H9 (cell line): ENCODE results near the gene KIRREL3. TPM values are rescaled to one million over a fixed set of nuclear protein-coding genes. Genes with fewer than 3 reads are reported as not detected.

Experiments used
- DNase-seq: peaks from one replicate; pipeline ENCODE4 v3.0.0-alpha.2; 2017
- H2AFZ ChIP-seq: one replicate; pipeline ENCODE4 v1.6.1; 2013; ENCODE audit warnings: mild to moderate bottlenecking, low read length, control low read depth, moderate library complexity
- H2AK5ac ChIP-seq: 2 replicates; pipeline ENCODE4 v1.6.1; 2013; ENCODE audit warnings: low read length, control low read depth, mixed read lengths; ENCODE audit not compliant: insufficient read length
- H2BK120ac ChIP-seq: one replicate; pipeline ENCODE4 v1.6.1; 2013; ENCODE audit warnings: low read depth, mild to moderate bottlenecking, low read length, control low read depth, inconsistent platforms; ENCODE audit not compliant: poor library complexity, severe bottlenecking
- H2BK12ac ChIP-seq: 2 replicates; pipeline ENCODE4 v1.6.1; 2013; ENCODE audit warnings: low read length, control low read depth, mixed read lengths, low read depth; ENCODE audit not compliant: insufficient read length
- H2BK15ac ChIP-seq: 2 replicates; pipeline ENCODE4 v1.6.1; 2013; ENCODE audit warnings: low read depth, low read length, control low read depth
- H2BK20ac ChIP-seq: one replicate; pipeline ENCODE4 v1.6.1; 2013; ENCODE audit warnings: low read depth, mild to moderate bottlenecking, low read length, control low read depth, inconsistent platforms; ENCODE audit not compliant: poor library complexity, severe bottlenecking
- H2BK5ac ChIP-seq: 2 replicates; pipeline ENCODE4 v1.6.1; 2013; ENCODE audit warnings: low read length, control low read depth, mixed read lengths; ENCODE audit not compliant: insufficient read length
- H3K14ac ChIP-seq: 2 replicates; pipeline ENCODE4 v1.6.1; 2013; ENCODE audit warnings: low read length, control low read depth; ENCODE audit not compliant: insufficient read depth
- H3K18ac ChIP-seq: 2 replicates; pipeline ENCODE4 v1.6.1; 2013; ENCODE audit warnings: low read depth, mild to moderate bottlenecking, mixed read lengths, low read length, control low read depth; ENCODE audit not compliant: insufficient read length
- H3K23ac ChIP-seq: 2 replicates; pipeline ENCODE4 v1.6.1; 2013; ENCODE audit warnings: low read length, control low read depth, mixed read lengths, low read depth; ENCODE audit not compliant: insufficient read length
- H3K23me2 ChIP-seq: 2 replicates; pipeline ENCODE4 v1.6.1; 2013; ENCODE audit warnings: low read depth, mild to moderate bottlenecking, mixed read lengths, low read length, control low read depth; ENCODE audit not compliant: insufficient read length, poor library complexity, severe bottlenecking
- H3K27ac ChIP-seq: 2 replicates; pipeline ENCODE4 v1.5.1; 2013; ENCODE audit warnings: low read length, control low read depth, mixed read lengths, low read depth; ENCODE audit not compliant: insufficient read length
- H3K27me3 ChIP-seq: 2 replicates; pipeline ENCODE4 v1.6.1; 2013; ENCODE audit warnings: low read length, control low read depth, inconsistent platforms; ENCODE audit not compliant: insufficient read depth
- H3K4ac ChIP-seq: 2 replicates; pipeline ENCODE4 v1.6.1; 2013; ENCODE audit warnings: low read depth, mild to moderate bottlenecking, control low read depth, inconsistent platforms, low read length, moderate library complexity
- H3K4me1 ChIP-seq: 2 replicates; pipeline ENCODE4 v1.6.1; 2013; ENCODE audit warnings: low read length, control low read depth, inconsistent platforms; ENCODE audit not compliant: insufficient read depth
- H3K4me2 ChIP-seq: 2 replicates; pipeline ENCODE4 v1.6.1; 2013; ENCODE audit warnings: low read length, control low read depth, mixed read lengths; ENCODE audit not compliant: insufficient read length, insufficient read depth
- H3K56ac ChIP-seq: 2 replicates; pipeline ENCODE4 v1.6.1; 2013; ENCODE audit warnings: low read depth, mild to moderate bottlenecking, mixed read lengths, low read length, control low read depth; ENCODE audit not compliant: insufficient read length
- H3K79me1 ChIP-seq: 2 replicates; pipeline ENCODE4 v1.6.1; 2013; ENCODE audit warnings: low read depth, mild to moderate bottlenecking, moderate library complexity, low read length, control low read depth, inconsistent platforms; ENCODE audit not compliant: insufficient read depth, poor library complexity, severe bottlenecking
- H3K79me2 ChIP-seq: 2 replicates; pipeline ENCODE4 v1.6.1; 2013; ENCODE audit warnings: low read length, control low read depth, inconsistent platforms; ENCODE audit not compliant: insufficient read depth
- H3K9ac ChIP-seq: 2 replicates; pipeline ENCODE4 v1.6.1; 2013; ENCODE audit warnings: low read length, control low read depth, mixed read lengths; ENCODE audit not compliant: insufficient read length; ENCODE audit errors: extremely low read depth
- H3K9me3 ChIP-seq: one replicate; pipeline ENCODE4 v1.6.1; 2013; ENCODE audit warnings: low read depth, low read length, inconsistent platforms; ENCODE audit not compliant: control insufficient read depth
- H3T11ph ChIP-seq: one replicate; pipeline ENCODE4 v1.6.1; 2013; ENCODE audit warnings: mild to moderate bottlenecking, low read length, control low read depth, inconsistent platforms
- H4K20me1 ChIP-seq: one replicate; pipeline ENCODE4 v1.6.1; 2013; ENCODE audit not compliant: control insufficient read depth, insufficient read length, insufficient read depth
- H4K5ac ChIP-seq: 2 replicates; pipeline ENCODE4 v1.6.1; 2013; ENCODE audit warnings: low read depth, mild to moderate bottlenecking, mixed read lengths, low read length, control low read depth; ENCODE audit not compliant: insufficient read length
- H4K8ac ChIP-seq: replicated peaks from 2 replicates; pipeline ENCODE4 v1.6.1; 2013; ENCODE audit warnings: low read length, control low read depth, mixed read lengths, low read depth; ENCODE audit not compliant: insufficient read length
- H4K91ac ChIP-seq: 2 replicates; pipeline ENCODE4 v1.6.1; 2013; ENCODE audit warnings: low read depth, mild to moderate bottlenecking, moderate library complexity, mixed read lengths, low read length, control low read depth; ENCODE audit not compliant: insufficient read length
- H3K27ac Mint-ChIP-seq, 3 experiments: 2 replicates in 2 of 3; 3 replicates in 1 of 3; pipeline ENCODE4 v1.8.0; 2020 to 2021; ENCODE audit warnings: mixed read lengths in 3 of 3, mild to moderate bottlenecking in 1 of 3, moderate library complexity in 1 of 3
- H3K27me3 Mint-ChIP-seq: 2 replicates; pipeline ENCODE4 v1.8.0; 2021; ENCODE audit warnings: low read depth, mild to moderate bottlenecking, moderate library complexity, mixed read lengths
- H3K36me3 Mint-ChIP-seq, 3 experiments: 2 replicates in 2 of 3; 3 replicates in 1 of 3; pipeline ENCODE4 v1.8.0; 2020 to 2021; ENCODE audit warnings: low read depth in 3 of 3, mixed read lengths in 3 of 3; ENCODE audit not compliant: insufficient read depth in 1 of 3
- H3K4me1 Mint-ChIP-seq, 2 experiments: 2 replicates each; pipeline ENCODE4 v1.8.0; 2020; ENCODE audit warnings: mixed read lengths in 2 of 2
- H3K4me3 Mint-ChIP-seq, 2 experiments: 2 replicates in 1 of 2; 3 replicates in 1 of 2; pipeline ENCODE4 v1.8.0; 2020 to 2021; ENCODE audit warnings: mild to moderate bottlenecking in 2 of 2, mixed read lengths in 2 of 2, moderate library complexity in 1 of 2
- H3K9me3 Mint-ChIP-seq, 2 experiments: 2 replicates in 1 of 2; 3 replicates in 1 of 2; pipeline ENCODE4 v1.8.0; 2020; ENCODE audit warnings: mild to moderate bottlenecking in 2 of 2, mixed read lengths in 2 of 2, moderate library complexity in 1 of 2
- WGBS: extraction: QIAGEN DNeasy Blood & Tissue Kit; methylation state at CpG from one replicate; pipeline ENCODE4 v1.1.7; 2013; ENCODE audit warnings: missing lambda C conversion rate, low lambda C conversion rate, mixed read lengths; ENCODE audit not compliant: insufficient read length; ENCODE audit errors: extremely low coverage; 5-methylcytosine and 5-hydroxymethylcytosine counted together
- total RNA-seq: library from RNA; stranded (reverse); gene quantifications from 2 replicates; pipeline ENCODE4 v1.2.1, GENCODE V29; 2021
- TF ChIP-seq, protein P1 (sequence below): fragments of 200-600 bp; sonication (generic); conservative IDR thresholded peaks from 3 replicates; pipeline ENCODE4 v1.8.0; 2021; ENCODE audit warnings: antibody characterized with exemption, mild to moderate bottlenecking

The KIRREL3 gene
- total RNA-seq, 1 experiment from 2014 or later, result 0.17 TPM

DNA sequence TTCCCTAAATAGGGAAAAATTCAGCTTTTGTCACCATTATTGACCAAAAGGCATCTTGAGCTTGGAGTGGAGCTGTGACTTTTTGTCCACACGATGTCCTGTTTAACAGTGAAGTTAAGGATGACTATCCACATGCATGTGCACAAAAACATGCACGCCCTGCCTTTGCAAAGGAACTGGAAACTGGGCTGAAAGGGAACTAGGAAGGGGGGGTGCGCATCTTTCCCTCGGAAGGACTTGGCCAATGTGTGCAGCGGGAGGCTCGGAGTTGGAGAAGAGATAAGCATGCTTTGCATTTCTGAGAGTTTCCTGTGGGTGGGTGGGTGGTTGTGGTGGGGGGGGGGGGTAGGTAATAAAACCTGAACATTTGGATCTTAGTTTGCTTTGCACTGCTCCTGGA lies 411 bp upstream of the KIRREL3 start:
- no peak overlapping the region for H4K91ac ChIP-seq
- no peak overlapping the region for H3K23ac ChIP-seq
- H3T11ph ChIP-seq, result no peak overlapping the region
- no peak overlapping the region for H3K4ac ChIP-seq
- no peak for DNase-seq
- H3K36me3 Mint-ChIP-seq, result no peaks in the 10 kb centered on the region
- H3K27ac Mint-ChIP-seq, result no peak overlapping the region
- H3K14ac ChIP-seq, result no peak overlapping the region
- no peak overlapping the region for H2BK15ac ChIP-seq
- no peak overlapping the region for H4K8ac ChIP-seq
- H2BK120ac ChIP-seq, result no peak overlapping the region
- no peaks in the 10 kb centered on the region for H4K20me1 ChIP-seq
- H3K18ac ChIP-seq, result no peak overlapping the region
- H3K4me1 Mint-ChIP-seq, result peaks cover 23 to 26% of the 10 kb centered on the region in 2 experiments
- H3K9me3 ChIP-seq, result no peaks in the 10 kb centered on the region
- H3K4me2 ChIP-seq, result peak overlapping the region; percentile 73
- H2BK12ac ChIP-seq, result no peak overlapping the region
- no peak overlapping the region for H2BK20ac ChIP-seq
- H2BK5ac ChIP-seq, result no peak overlapping the region
- H3K27ac ChIP-seq, result no peak overlapping the region
- peaks cover 16% of the 10 kb centered on the region for H3K23me2 ChIP-seq
- no peak overlapping the region for H4K5ac ChIP-seq
- TF ChIP-seq, protein P1, sequence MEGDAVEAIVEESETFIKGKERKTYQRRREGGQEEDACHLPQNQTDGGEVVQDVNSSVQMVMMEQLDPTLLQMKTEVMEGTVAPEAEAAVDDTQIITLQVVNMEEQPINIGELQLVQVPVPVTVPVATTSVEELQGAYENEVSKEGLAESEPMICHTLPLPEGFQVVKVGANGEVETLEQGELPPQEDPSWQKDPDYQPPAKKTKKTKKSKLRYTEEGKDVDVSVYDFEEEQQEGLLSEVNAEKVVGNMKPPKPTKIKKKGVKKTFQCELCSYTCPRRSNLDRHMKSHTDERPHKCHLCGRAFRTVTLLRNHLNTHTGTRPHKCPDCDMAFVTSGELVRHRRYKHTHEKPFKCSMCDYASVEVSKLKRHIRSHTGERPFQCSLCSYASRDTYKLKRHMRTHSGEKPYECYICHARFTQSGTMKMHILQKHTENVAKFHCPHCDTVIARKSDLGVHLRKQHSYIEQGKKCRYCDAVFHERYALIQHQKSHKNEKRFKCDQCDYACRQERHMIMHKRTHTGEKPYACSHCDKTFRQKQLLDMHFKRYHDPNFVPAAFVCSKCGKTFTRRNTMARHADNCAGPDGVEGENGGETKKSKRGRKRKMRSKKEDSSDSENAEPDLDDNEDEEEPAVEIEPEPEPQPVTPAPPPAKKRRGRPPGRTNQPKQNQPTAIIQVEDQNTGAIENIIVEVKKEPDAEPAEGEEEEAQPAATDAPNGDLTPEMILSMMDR, result no peak
- no CpG with 5 or more reads among the region's 6 CpGs for WGBS
- H3K56ac ChIP-seq, result no peak overlapping the region
- no peak overlapping the region for H3K4me3 Mint-ChIP-seq
- no peaks in the 10 kb centered on the region for H3K79me2 ChIP-seq
- H3K27me3 Mint-ChIP-seq, result peaks cover 24% of the 10 kb centered on the region
- H2AK5ac ChIP-seq, result no peak overlapping the region
- no peak overlapping the region for H3K9ac ChIP-seq
- peaks cover 43% of the 10 kb centered on the region; the same call in 1 of the 2 replicates for H3K27me3 ChIP-seq
- H2AFZ ChIP-seq, result no peak overlapping the region
- H3K9me3 Mint-ChIP-seq, result no peaks in the 10 kb centered on the region
- no peaks in the 10 kb centered on the region for H3K79me1 ChIP-seq
- peaks cover 7% of the 10 kb centered on the region for H3K4me1 ChIP-seq
